PC-3 (cell line): ENCODE results near the gene SAMSN1. TPM values are rescaled to one million over a fixed set of nuclear protein-coding genes. Genes with fewer than 3 reads are reported as not detected.

Experiments
- ATAC-seq: fragments of 200-7000 bp; cut with Tn5 transposase; 2 replicates; pipeline ENCODE4 v1.9.1; 2020; ENCODE audit warnings: mild to moderate bottlenecking, moderate library complexity
- BruUV-seq: library from RNA; stranded (reverse); fragments of 400-500 nt; replicated peaks from 2 replicates; lab custom pipeline; 2021; lab: Mats Ljungman, UMichigan
- CTCF ChIA-PET: fragments of 300-600 bp; sonication (Branson Sonifier 250); formaldehyde crosslinking; loops from one replicate; lab custom pipeline; 2022; ENCODE audit warnings: antibody characterized with exemption; lab: Charles Lee
- POLR2A ChIA-PET: fragments of 300-600 bp; sonication (Branson Sonifier 250); formaldehyde crosslinking; loops from one replicate; lab custom pipeline; 2022; ENCODE audit warnings: antibody characterized with exemption; ENCODE audit not compliant: unreplicated experiment; lab: Charles Lee
- DNase-seq: peaks from one replicate; pipeline ENCODE4 v3.0.0-alpha.2; 2015
- H2AFZ ChIP-seq: fragments of 300-600 bp; sonication (generic); 2 replicates; pipeline ENCODE4 v1.6.0; 2016; ENCODE audit warnings: antibody characterized with exemption, low read length
- H3F3A ChIP-seq: fragments of 300-600 bp; sonication (generic); one replicate; pipeline ENCODE4 v1.6.0; 2017; ENCODE audit warnings: antibody characterized with exemption, low read length, control low read depth, mild to moderate bottlenecking; ENCODE audit not compliant: unreplicated experiment
- H3K27ac ChIP-seq: fragments of 300-600 bp; sonication (generic); 2 replicates; pipeline ENCODE4 v1.5.1; 2016; ENCODE audit warnings: mild to moderate bottlenecking, low read length
- H3K27me3 ChIP-seq: fragments of 300-600 bp; sonication (generic); 2 replicates; pipeline ENCODE4 v1.6.1; 2016; ENCODE audit warnings: low read length, mixed read lengths
- H3K36me3 ChIP-seq: fragments of 300-600 bp; sonication (generic); 2 replicates; pipeline ENCODE4 v1.6.1; 2016; ENCODE audit warnings: low read depth, mixed run types, low read length, mixed read lengths
- H3K4me1 ChIP-seq: fragments of 300-600 bp; sonication (generic); 2 replicates; pipeline ENCODE4 v1.5.1; 2016; ENCODE audit warnings: low read length; ENCODE audit not compliant: insufficient read depth
- H3K4me2 ChIP-seq: fragments of 300-600 bp; sonication (generic); 2 replicates; pipeline ENCODE4 v1.6.0; 2016; ENCODE audit warnings: low read length
- H3K4me3 ChIP-seq: fragments of 300-600 bp; sonication (generic); 2 replicates; pipeline ENCODE4 v1.5.1; 2016; ENCODE audit warnings: mild to moderate bottlenecking, low read length, mixed read lengths
- H3K79me2 ChIP-seq: fragments of 300-600 bp; sonication (generic); 2 replicates; pipeline ENCODE4 v1.6.1; 2017; ENCODE audit warnings: low read length, mixed read lengths
- H3K9ac ChIP-seq: fragments of 300-600 bp; sonication (generic); 2 replicates; pipeline ENCODE4 v1.6.0; 2016; ENCODE audit warnings: mild to moderate bottlenecking, low read length
- H3K9me2 ChIP-seq: fragments of 300-600 bp; sonication (generic); replicated peaks from 2 replicates; pipeline ENCODE4 v1.6.1; 2016; ENCODE audit warnings: mixed run types, low read length, mixed read lengths
- H3K9me3 ChIP-seq: fragments of 300-600 bp; sonication (generic); 2 replicates; pipeline ENCODE4 v1.6.1; 2016; ENCODE audit warnings: low read length, mixed read lengths
- H4K20me1 ChIP-seq: fragments of 300-600 bp; sonication (generic); 2 replicates; pipeline ENCODE4 v1.6.1; 2016; ENCODE audit warnings: low read length, mixed read lengths
- CTCF ChIP-seq: fragments of 300-600 bp; sonication (generic); conservative IDR thresholded peaks from 2 replicates; pipeline ENCODE4 v1.5.1; 2017; ENCODE audit warnings: antibody characterized with exemption, low read depth, mild to moderate bottlenecking, low read length
- EZH2 ChIP-seq: fragments of 300-600 bp; sonication (generic); IDR thresholded peaks from one replicate; pipeline ENCODE4 v1.6.1; 2017; ENCODE audit warnings: antibody characterized with exemption, mild to moderate bottlenecking, low read length; ENCODE audit not compliant: unreplicated experiment
- EZH2phosphoT487 ChIP-seq: fragments of 300-600 bp; sonication (generic); IDR thresholded peaks from 2 replicates; pipeline ENCODE4 v1.6.1; 2018; ENCODE audit warnings: mild to moderate bottlenecking, antibody characterized with exemption, low read length, borderline replicate concordance
- intact Hi-C: fragments of 100-400 bp; cut with micrococcal nuclease; formaldehyde crosslinking; loops from 2 replicates; pipeline ENCODE4 v1.9.0; 2023
- total RNA-seq: library from RNA; depleted of rRNA; stranded (reverse); fragments of >200 nt; gene quantifications from 2 replicates; pipeline ENCODE4 v1.2.3, GENCODE V29; 2014

The SAMSN1 gene
- total RNA-seq, 1 experiment from 2014 or later, result not detected

GRCh38 chr21:14551741-14552140 is 5.6 kb upstream of the SAMSN1 start:
- ChIA-PET CTCF (no interaction called here), POLR2A (no interaction called here)
- Histone ChIP-seq H3K4me2 (no peak overlapping the region), H4K20me1 (no peaks in the 10 kb centered on the region), H3K79me2 (no peaks in the 10 kb centered on the region), H3K9ac (no peak overlapping the region), H3K9me2 (no peaks in the 10 kb centered on the region), H3F3A (no peaks in the 10 kb centered on the region), H2AFZ (no peak overlapping the region), H3K4me1 (peaks cover 19% of the 10 kb centered on the region), H3K27me3 (no peaks in the 10 kb centered on the region), H3K36me3 (no peaks in the 10 kb centered on the region), H3K4me3 (no peak overlapping the region), H3K9me3 (no peaks in the 10 kb centered on the region), H3K27ac (no peak overlapping the region)
- intact Hi-C loops, result no loop called here
- DNase-seq (peak; percentile 60), ATAC-seq (no peak)
- BruUV-seq, result no TSS peak
- TF ChIP-seq EZH2, result no peak
- no peak for TF ChIP-seq EZH2phosphoT487
- no peak for TF ChIP-seq CTCF

GRCh38 chr21:14550135-14550534 is 4.0 kb upstream of the SAMSN1 start:
- no TSS peak for BruUV-seq
- H3K27ac ChIP-seq, result no peak overlapping the region
- H4K20me1 ChIP-seq, result no peaks in the 10 kb centered on the region
- ATAC-seq (no peak), DNase-seq (no peak)
- no peaks in the 10 kb centered on the region for H3K9me3 ChIP-seq
- H3K79me2 ChIP-seq, result no peaks in the 10 kb centered on the region
- intact Hi-C loops, result no loop called here
- peaks cover 19% of the 10 kb centered on the region for H3K4me1 ChIP-seq
- ChIA-PET CTCF (no interaction called here), POLR2A (no interaction called here)
- no peak overlapping the region for H3K9ac ChIP-seq
- H2AFZ ChIP-seq, result no peak overlapping the region
- no peaks in the 10 kb centered on the region for H3K9me2 ChIP-seq
- TF ChIP-seq EZH2phosphoT487 (no peak), CTCF (no peak), EZH2 (no peak)
- no peaks in the 10 kb centered on the region for H3F3A ChIP-seq
- no peaks in the 10 kb centered on the region for H3K36me3 ChIP-seq
- no peak overlapping the region for H3K4me3 ChIP-seq
- H3K4me2 ChIP-seq, result no peak overlapping the region
- no peaks in the 10 kb centered on the region for H3K27me3 ChIP-seq

- Histone ChIP-seq H3K9ac (no peak overlapping the region), H3K79me2 (no peaks in the 10 kb centered on the region), H4K20me1 (no peaks in the 10 kb centered on the region), H3F3A (no peaks in the 10 kb centered on the region), H3K27me3 (no peaks in the 10 kb centered on the region), H3K36me3 (no peaks in the 10 kb centered on the region), H3K27ac (peak overlapping the region; percentile 1; the same call in 1 of the 2 replicates), H3K4me2 (peak overlapping the region; percentile 45), H3K9me3 (no peaks in the 10 kb centered on the region), H3K4me3 (no peak overlapping the region), H2AFZ (no peak overlapping the region), H3K4me1 (peaks cover 19% of the 10 kb centered on the region), H3K9me2 (no peaks in the 10 kb centered on the region)
- ChIA-PET CTCF (no interaction called here), POLR2A (no interaction called here)
- TF ChIP-seq EZH2phosphoT487 (no peak), CTCF (no peak), EZH2 (no peak)
- ATAC-seq, result no peak
- no TSS peak for BruUV-seq
- intact Hi-C loops, result no loop called here
- peak; percentile 67 for DNase-seq
These were observed 2.7 kb upstream of the SAMSN1 start for GRCh38 chr21:14548779-14549178.
